SH-SY5Y (cell line): ENCODE data around the gene SAMD14.

Source experiments
- GATA2 ChIP-seq: IDR thresholded peaks from 2 replicates; pipeline ENCODE4 v1.6.1; 2011; ENCODE audit warnings: mild to moderate bottlenecking, low read depth, low read length
- GATA3 ChIP-seq: IDR thresholded peaks from 2 replicates; pipeline ENCODE4 v1.6.1; 2011; ENCODE audit warnings: low read depth, mild to moderate bottlenecking, low read length, moderate library complexity

The SAMD14 gene

GRCh38 chr17:50099003-50099402, 31.0 kb downstream of the SAMD14 start:
- no peak for TF ChIP-seq GATA3
- no peak for TF ChIP-seq GATA2

- TF ChIP-seq GATA3 = no peak
- no peak for TF ChIP-seq GATA2
Observed at GRCh38 chr17:50098583-50098982, 31.4 kb downstream of the SAMD14 start.

- TF ChIP-seq GATA2 (no peak), GATA3 (no peak)
Observed at GRCh38 chr17:50097926-50098325, 32.0 kb downstream of the SAMD14 start.

- TF ChIP-seq GATA3 (no peak), GATA2 (no peak)
Observed at GRCh38 chr17:50097455-50097854, 32.5 kb downstream of the SAMD14 start.

- TF ChIP-seq GATA2 (no peak), GATA3 (no peak)
Observed at GRCh38 chr17:50096758-50097157, 33.2 kb downstream of the SAMD14 start.

- no peak for TF ChIP-seq GATA3
- TF ChIP-seq GATA2 = no peak
Observed at GRCh38 chr17:50096092-50096491, 33.9 kb downstream of the SAMD14 start.

GRCh38 chr17:50095626-50096037, 34.3 kb downstream of the SAMD14 start:
- no peak for TF ChIP-seq GATA3
- TF ChIP-seq GATA2 = no peak

GRCh38 chr17:50094753-50095619, 35.0 kb downstream of the SAMD14 start, which contains the start of gene PDK2:
PDK2 (plus strand) TSS chr17:50095351; CDS start chr17:50095436, 85 bp downstream.
- TF ChIP-seq GATA3 (no peak), GATA2 (no peak)

GRCh38 chr17:50094243-50094752, 35.7 kb downstream of the SAMD14 start:
- TF ChIP-seq GATA2 (no peak), GATA3 (no peak)

- no peak for TF ChIP-seq GATA3
- TF ChIP-seq GATA2 = no peak
Observed at GRCh38 chr17:50093807-50094206, 36.2 kb downstream of the SAMD14 start.

GRCh38 chr17:50093246-50093645, 36.7 kb downstream of the SAMD14 start:
- TF ChIP-seq GATA3 = no peak
- TF ChIP-seq GATA2 = no peak

GRCh38 chr17:50091918-50092285, 38.1 kb downstream of the SAMD14 start:
- TF ChIP-seq GATA2 (no peak), GATA3 (no peak)

- TF ChIP-seq GATA2 (no peak), GATA3 (no peak)
Observed at GRCh38 chr17:50090971-50091917, 38.7 kb downstream of the SAMD14 start.

- TF ChIP-seq GATA3 (no peak), GATA2 (no peak)
Observed at GRCh38 chr17:50090071-50090470, 39.9 kb downstream of the SAMD14 start.
